Measurements from ENCODE around the gene TMEM131L.
"Not testable (repeated sequence)": the region's sequence is repeated elsewhere in the genome, so short reads cannot be mapped to it uniquely, and the experiment has no call there.

Gene TMEM131L

DNA sequence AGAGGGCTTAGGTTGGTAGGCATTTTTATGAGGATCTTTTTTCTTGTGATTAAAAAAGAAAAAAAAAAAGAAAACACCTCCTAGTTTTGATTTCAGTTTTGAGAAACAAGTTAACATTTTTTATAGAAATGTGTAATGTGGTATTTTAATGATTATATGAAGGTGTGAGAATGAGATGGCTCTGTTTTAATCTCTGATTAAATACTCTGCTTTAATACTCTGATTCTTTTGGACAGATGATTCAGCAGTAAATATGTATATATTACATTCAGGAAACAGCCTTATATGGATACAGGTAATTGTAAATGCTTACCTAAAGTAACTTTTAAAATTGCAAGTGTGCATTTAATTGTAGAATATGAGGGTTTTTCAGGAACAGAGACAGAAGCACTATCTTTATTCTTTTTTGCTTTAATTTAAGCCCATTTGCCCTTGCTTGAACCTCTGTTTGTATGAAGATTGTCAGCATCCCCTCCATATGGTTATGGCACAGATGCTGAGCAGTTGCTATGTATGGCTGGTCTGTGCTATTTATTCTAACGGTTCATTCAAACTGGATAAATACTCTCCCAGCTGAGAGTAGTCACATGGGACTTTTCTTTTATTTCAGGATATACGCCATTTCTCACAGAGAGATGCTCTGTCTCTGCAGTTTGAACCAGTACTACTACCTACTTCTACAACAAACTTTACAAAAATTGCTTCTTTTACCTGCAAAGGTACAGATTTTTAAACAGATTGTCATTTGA is 117.0 kb downstream of the TMEM131L start:
- no peak for DNase-seq

DNA sequence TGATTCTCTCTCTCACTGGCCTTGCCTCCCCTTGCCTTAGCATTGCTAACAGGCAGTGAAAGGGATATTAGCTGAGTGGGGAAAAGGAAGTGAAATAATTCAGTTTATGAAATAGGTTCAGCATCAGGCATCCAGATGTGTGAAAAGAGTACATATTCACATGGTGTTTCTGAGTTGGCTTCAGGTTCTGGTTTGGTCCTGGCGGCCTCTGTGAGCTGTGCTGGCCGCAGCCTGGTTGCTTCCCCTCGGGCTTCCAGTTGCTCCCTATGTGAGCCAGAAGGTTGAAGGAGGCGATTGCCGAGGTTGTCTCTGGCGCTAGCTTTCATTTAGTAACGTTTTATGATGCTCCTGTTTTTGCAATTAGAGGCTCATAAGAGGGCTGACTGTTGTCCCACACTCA is 118.9 kb downstream of the TMEM131L start:
- no peak for DNase-seq

DNA sequence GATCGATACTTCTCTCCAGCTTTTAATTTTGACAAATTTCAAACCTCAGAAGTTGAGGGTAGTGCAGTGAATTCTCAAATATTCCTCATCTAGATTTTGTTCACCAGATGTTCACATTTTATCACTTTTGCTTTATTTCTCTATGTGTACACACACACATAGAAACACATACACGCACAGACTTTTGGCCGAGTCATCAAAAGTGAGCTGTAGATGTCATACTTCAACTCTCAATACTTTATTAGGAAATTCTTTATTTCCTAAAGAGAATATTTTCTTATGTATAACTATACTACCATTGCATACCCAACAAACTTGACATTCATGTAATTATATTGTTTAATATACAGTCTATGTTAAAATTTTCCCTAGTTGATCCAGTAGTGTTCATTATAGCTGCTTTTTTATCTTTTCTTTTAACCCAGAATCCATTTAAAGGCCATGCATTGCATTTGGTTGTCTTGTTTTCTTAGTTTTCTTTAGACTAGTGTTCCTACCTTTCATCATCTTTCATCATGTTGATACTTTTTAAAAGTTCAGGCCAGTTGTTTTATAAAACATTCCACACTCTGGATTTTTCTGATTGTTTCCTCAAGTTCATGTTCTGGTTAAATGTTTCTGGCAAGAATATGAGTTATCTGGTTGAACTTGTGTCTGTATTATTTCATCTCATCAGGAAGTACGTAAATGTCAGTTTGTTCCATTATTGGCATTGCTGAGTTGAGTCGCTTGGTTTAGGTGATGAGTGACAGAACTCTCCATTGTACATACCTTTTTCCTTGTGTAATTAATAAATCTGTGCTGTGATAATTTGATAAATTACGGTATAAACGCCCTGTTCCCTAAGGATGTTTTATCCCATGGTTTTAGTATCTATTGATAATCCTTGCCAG is 123.8 kb downstream of the TMEM131L start:
- no peak for DNase-seq

DNA sequence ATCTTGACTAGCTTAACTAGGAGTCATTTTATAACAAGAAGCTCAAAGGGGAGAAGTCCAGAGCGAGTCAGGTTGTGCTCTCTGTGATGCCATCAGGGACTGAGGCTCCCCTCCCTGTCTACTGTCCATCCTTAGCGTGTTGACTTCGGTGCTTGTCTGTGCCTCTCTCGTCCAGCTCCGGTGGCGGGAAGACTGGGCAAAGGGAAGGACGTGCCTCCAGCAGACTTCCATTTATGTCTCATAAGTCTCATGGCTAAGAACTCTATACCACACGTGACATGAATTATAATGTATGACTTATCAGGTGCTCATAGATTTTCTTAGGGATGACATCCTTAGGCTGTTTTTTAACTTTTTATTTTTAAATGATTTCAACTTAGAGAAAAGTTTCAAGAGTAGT is 125.3 kb downstream of the TMEM131L start:
- no peak for DNase-seq

DNA sequence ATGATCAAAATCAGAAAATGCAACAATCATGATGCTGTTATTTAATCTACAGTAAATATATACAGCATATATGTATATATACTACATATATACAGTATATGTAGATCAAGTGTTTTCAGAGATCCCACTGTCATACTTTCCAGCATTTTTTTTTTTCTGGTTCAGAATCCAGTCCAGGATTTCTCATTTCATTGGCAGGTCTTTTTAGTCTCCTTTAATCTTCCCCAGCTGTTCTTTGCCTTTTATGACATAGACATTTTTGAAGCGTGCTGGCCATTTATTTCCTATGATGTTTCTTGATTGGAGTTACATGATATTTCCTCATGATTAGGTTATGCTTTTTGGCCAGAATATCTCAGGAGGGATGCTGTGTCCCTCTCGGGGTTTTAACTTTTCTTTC is 125.9 kb downstream of the TMEM131L start:
- DNase-seq: no peak

DNA sequence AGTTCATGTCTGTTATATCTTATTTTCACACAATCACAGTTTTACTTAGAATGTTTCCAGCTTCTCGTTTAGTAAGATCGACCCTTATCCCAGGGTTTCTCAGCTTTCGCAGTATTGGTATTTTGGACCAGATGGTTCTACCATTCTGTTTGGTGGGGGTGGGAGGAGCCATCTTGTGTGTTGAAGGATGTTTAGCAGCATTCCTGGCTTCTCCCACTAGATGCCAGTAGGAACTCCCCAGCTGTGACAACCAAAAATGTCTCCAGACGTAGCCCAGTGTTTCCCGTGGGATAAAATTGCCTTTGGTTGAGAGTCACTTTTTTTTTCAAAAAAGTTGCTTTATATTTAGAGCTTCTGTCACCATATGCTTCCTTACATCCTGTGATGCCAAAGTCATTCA is 127.0 kb downstream of the TMEM131L start:
- DNase-seq: no peak

DNA sequence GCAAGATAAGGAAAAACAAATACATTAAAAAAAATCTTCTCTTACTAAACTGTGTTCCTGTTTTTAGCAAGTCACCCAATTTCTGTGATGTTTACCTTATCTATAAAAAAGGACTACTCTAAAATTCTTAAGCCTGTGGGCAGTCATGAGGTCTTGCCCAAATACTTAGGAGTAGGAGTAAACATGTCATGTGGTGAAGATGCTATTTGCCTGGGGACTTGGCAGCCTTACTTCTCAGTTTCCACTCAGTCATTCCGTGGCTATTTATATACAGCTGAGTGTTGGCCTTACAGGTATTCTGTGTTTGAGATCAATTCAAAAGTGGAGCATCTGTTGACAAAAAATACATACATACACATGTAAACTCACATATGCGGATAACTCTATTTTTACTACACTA is 128.1 kb downstream of the TMEM131L start:
- no peak for DNase-seq

DNA sequence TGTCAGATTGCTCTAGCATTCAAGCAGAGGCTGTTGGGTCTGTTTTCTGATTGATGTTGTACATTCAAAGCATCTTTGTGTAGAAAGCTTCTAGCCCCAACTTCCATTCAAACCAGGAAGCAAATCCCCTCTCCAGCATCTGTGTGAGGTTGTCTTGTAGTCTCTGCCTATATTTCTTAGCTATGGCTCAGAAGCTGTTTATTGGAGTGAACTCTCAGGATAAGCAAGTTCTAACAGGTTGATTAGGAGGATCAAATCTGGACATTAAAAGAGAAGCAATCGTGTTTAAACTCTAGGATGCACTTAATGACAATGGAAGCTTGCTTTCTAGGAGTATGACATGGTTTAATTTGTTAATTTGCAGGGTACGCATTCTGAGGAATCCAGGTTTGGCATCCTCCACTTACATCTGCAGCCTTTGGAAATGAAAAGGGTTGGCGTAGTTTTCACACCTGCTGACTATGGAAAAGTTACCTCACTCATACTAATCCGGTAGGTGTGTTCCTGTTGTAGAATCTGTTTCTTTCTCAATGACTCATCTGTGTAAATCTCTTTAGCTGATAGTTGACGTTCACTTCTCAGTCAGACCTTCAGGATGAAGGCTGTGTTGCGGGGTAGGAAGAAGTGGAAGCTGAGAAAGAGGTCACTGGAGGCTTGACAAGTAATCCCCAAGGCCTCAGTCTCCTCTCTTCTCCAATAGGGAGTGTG is 129.9 kb downstream of the TMEM131L start:
- no peak for DNase-seq

DNA sequence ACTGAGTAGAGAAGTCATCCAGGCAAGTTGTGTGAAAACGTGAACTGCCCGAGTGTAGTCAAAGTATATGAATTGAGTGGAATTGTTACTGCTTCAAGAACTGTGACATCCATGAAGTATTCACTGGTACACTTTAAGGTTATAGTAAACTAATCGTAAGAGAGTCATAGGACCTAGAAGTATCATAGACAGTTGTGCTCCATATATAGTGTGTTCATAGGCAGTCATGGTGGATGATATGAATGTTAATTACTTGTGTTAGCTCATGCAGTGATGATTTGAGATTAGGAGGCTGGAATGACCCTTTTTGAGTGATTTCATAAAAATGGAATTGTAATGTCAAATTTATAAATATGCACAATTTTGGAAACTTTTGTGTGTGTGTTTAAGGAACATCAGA is 136.6 kb downstream of the TMEM131L start:
- no peak for DNase-seq

DNA sequence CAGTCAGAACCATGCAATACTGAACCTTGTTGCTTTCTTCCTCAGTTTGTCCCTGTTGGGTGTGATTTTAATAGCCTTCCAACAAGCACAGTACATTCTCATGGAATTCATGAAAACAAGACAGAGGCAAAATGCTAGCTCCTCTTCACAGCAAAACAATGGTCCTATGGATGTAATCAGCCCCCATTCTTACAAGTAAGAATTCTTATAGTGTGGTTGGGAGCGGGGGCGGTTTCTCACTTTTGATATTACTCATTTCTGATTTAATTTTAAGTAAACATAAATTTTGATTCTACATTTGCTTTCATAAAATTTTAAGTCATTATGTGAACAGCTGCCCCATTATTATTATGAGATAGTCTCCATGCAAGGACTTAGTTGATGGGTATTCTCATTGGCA is 137.1 kb downstream of the TMEM131L start:
- DNase-seq: peak; percentile 34

DNA sequence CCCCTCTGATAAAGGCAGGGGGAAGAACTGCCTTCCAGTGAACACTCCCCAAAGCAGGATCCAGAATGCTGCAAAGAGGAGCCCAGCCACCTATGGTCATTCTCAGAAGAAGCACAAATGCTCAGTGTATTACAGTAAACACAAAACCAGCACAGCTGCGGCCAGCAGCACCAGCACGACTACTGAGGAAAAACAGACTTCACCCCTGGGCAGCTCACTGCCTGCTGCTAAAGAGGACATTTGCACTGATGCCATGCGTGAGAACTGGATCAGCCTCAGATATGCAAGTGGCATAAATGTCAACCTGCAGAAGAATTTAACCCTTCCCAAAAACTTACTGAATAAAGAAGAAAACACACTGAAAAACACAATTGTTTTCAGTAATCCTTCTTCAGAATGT is 137.7 kb downstream of the TMEM131L start:
- DNase-seq: no peak

DNA sequence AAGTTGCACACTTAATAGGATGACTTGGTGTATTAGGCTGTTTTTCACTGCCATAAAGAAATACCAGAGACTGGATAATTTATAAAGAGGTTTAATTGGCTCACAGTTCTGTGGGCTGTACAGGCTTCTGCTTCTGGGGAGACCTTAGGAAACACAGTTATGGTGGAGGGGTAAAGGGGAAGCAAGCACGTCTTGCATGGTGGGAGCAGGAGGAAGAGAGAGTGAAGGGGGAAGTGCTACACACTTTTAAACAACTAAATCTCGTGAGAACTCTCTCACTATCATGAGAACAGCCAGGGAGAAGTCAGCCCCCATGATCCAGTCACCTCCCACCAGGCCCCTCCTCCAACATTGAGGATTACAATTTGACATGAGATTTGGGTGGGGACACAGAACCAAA is 142.9 kb downstream of the TMEM131L start:
- DNase-seq: not testable (repeated sequence)

DNA sequence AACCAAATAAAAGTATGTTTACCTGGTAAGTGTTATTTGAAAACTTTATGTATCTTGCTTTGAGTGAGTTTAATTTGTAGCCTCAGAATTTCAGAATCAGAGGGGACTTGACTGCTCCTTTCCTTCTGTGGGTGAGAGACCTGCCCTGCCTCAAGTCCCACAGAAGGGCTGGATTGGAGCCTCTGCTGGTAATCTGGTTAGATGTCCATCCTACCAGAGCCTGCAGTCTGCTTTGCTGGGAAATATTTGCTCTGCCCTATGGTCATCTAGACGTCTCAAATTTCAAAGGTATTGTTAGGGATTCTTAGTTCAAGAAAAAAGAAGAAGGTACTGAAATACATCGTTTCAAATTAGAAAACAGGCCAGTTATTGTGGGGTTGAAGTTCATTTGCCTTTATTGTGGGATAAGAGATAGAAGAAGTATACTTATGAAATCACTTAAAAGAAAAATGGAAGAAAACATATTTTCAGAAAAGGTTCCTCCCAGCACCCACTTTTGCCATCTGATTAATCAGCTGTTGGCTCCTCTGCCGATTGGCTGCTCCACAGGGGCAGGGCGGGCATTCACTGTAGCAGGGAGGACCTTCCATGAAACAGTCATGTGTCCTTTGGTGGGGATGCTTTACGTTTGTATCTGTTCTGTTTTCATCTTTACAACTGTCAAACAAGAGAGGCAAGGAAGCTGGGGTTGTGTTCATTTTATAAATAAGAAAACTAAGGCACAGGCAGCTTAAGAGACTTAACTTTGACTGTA is 144.6 kb downstream of the TMEM131L start:
- DNase-seq: no peak

DNA sequence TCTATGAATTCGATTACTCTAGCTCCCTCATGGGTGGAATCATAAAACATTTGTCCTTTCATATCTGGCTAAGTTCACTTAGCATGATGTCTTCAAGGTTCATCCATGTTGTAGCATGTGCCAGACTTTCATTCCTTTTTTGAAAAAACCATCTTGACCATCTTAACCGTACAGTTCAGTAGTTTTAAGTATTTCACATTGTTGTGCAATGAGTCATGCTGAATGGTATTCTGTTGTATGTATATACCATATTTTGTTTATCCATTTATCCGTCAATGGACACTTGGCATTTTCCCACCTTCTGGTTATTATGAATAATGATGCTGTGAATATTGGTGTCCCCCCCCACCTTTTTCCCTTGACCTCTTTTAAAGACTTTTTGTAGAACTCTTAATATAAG is 145.5 kb downstream of the TMEM131L start:
- no peak for DNase-seq

DNA sequence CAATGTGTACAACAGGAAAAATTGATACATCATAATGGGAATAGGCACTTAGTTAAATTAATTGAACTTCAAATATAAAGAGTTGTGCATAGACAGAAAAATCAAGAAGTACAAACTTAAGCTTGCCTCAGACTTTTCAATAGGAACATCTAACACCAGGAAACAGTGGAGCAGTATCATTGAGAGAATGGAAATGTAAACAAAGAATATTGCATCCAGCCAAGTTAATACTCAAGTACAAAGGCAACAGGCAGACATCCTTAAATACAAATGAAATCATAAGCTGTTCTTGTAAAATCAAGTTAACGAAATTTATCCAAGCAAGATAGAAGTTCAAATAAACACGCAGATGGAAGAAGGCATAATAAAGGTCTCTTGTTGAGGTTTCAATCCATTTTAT is 146.7 kb downstream of the TMEM131L start:
- no peak for DNase-seq

DNA sequence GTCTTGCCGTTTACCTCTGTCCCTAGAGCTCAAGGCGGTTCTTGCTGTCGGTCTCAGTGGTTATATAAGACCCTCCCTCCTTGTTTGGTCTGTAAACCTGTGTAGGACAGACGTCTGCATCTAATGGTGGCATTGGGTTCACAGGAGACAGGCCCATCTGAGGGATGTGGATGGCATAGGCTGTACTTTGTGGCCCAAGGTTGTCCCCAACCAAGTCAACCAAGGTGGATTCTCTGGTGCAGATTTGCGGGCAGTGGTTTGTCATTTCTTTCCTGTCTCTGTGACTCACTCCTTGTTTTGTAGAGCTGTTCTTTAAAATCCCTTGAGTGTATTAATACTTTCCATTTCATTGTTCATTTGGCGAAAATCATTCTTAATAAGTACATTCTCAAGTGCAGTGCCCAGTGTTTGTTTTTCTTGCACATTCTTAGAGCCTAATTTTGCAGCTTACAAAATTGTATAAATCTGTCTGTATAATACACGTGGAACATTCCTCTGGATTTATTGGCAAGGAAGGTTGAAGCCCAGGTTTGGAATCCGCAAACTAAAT is 149.9 kb downstream of the TMEM131L start:
- peak; percentile 17 for DNase-seq

DNA sequence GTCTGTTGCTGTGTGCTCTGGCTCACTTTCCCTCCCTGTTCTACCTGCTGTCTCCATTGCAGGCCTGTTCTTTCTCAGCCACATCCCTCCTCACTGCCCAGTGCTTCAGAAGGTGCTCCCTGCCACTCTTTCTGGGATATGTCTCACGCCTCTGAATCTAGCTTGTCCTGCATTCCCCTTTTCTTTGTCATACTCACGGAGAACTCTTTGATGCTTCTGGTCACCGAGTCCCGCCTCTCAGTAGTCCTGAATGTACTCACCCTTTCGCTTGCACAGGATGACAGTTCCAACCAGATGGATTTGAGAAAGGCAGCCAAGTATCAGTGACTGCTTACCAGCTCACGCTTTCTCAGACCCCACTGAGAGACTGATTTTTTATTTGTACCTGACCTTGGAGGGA is 152.7 kb downstream of the TMEM131L start:
- DNase-seq: no peak

DNA sequence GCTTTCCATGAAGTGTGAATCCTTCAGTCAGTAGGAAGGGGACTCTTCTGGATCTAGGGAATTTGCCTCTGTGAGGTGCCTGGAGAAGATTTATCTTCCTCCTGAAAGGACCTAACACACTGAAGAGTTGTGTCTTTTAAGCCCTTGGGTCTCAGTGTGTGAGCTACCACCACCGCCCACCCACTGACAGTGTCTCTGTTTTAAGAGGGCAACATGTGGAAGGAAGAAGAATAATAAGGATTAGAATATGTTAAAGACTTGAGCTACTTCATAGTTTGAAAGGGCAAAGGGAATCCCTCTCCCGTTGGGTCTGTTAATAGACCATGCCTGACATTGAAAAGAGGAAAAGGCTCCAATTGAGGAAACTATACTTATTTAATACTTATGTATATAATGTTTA is 153.7 kb downstream of the TMEM131L start:
- no peak for DNase-seq

DNA sequence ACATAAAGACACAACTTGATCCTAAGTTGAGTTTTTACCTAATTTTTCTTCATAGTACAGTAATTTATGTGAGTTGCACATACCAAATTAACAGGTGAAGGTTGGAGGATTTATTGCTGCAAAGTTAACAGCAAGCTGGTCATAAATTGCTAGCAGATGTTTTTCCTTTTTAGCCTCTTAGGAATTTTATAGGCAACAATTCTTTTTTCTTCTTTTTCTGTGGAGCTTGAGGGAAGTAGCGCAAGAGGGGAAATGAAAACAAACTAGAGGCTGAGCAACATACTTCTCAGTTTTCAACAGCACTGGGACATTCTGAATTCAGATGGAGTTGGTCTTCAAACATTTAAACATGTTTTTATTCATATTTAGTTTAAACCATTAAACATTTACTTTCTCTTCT is 154.2 kb downstream of the TMEM131L start:
- DNase-seq: no peak

DNA sequence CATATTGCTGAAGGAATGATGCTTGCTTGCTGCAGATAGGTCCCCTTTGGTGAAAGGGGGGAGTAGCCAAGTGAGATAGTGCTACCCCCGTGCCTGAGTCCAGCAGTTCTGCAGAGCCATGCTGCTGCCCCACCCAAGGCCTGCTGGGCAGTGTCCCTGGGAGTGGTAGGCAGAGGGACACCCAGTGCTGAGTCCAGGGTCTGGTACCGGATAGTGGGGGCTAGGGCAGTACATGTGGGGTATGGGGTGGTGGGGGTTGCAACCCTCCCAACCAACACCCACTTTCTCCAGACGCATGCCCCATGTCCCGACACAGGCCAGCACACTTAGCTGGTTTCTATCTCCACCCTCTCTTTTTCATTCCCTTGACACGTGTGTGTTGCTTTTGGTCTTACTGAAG is 155.9 kb downstream of the TMEM131L start:
- no peak for DNase-seq

DNA sequence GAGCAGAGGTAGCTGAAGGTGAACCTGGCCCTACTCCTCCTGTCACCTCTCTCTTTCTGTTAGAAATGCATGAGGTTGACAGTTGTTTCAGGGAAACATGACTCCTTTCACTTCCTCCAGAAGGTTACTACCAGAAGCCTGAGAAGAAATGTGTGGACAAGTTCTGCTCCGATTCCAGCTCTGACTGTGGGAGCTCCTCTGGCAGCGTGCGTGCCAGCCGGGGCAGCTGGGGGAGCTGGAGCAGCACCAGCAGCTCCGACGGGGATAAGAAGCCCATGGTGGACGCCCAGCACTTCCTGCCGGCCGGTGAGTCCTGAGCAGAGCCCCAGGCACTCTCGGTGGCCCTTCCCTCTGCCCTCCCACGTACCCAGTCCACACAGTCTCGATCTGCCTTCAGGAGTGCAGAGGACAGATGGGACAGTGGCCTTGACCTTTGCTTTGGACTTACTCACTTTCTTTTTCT is 156.6 kb downstream of the TMEM131L start:
- no peak for DNase-seq

DNA sequence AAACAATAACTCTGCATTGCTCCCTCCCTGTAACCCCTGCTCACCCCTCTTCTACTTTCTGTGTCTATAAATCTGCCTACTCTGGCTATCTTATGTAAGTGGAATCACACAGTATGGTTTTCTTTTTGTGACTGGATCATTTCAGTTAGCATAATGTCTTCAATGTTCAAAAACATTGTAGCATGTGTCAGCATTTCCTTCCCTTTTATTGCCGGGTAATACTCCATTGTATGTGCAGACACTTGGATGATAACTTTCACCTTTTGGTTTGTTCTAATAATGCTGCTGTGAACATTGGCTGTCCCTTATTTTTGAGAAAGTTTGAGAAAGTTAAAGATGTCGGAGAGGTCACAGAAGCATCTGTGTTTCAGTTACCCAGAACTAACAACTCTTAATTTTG is 157.3 kb downstream of the TMEM131L start:
- DNase-seq: no peak
